HepG2 (cell line): ENCODE data around the gene DRAXIN.

Experiments
- FOXP1 ChIP-seq, 2 experiments: fragments of 450-650 bp in 1 of 2; IDR thresholded peaks; 2 replicates each; pipeline ENCODE4 v1.6.1; 2017 to 2018; ENCODE audit warnings: antibody characterized with exemption in 1 of 2
- IRF2 ChIP-seq: IDR thresholded peaks from 2 replicates; pipeline ENCODE4 v1.6.1; 2018; ENCODE audit warnings: missing genetic modification reagents, missing compliant biosample characterization
- JUND ChIP-seq: sonication (generic); formaldehyde crosslinking; IDR thresholded peaks from 2 replicates; pipeline ENCODE4 v1.8.0; 2022; ENCODE audit warnings: mild to moderate bottlenecking, missing genetic modification reagents
- ZBTB1 ChIP-seq: sonication (generic); formaldehyde crosslinking; IDR thresholded peaks from 2 replicates; pipeline ENCODE4 v1.4.0; 2020; ENCODE audit warnings: missing genetic modification reagents, borderline replicate concordance
- ZFP36 ChIP-seq: fragments of 150-350 bp; IDR thresholded peaks from 2 replicates; pipeline ENCODE4 v1.6.1; 2018; ENCODE audit warnings: borderline replicate concordance, low read length, low read depth; ENCODE audit not compliant: partially characterized antibody
- ZNF333 ChIP-seq: sonication (generic); formaldehyde crosslinking; IDR thresholded peaks from 2 replicates; pipeline ENCODE4 v1.4.0; 2020; ENCODE audit warnings: mild to moderate bottlenecking, missing genetic modification reagents, borderline replicate concordance
- ZNF792 ChIP-seq: IDR thresholded peaks from 2 replicates; pipeline ENCODE4 v1.6.1; 2016

- TF ChIP-seq IRF2 (CRISPR knock-in tag) (no peak), ZNF792 (no peak), ZFP36 (no peak), JUND (CRISPR knock-in tag) (no peak), ZBTB1 (no peak), FOXP1 (IDR thresholded peaks at IDR 0.05) (no peak), FOXP1 (CRISPR knock-in tag; IDR thresholded peaks at IDR 0.05) (no peak), ZNF333 (CRISPR knock-in tag) (no peak)
Measured at GRCh38 chr1:11682799-11683198, 8.7 kb upstream of the DRAXIN start.
